ENCODE results near the gene EPB41L4B. TPM values are rescaled to one million over a fixed set of nuclear protein-coding genes. Genes with fewer than 3 reads are reported as not detected.

Gene EPB41L4B
- total RNA-seq, 1 donor from 2014 or later, result 3.7 TPM

DNA sequence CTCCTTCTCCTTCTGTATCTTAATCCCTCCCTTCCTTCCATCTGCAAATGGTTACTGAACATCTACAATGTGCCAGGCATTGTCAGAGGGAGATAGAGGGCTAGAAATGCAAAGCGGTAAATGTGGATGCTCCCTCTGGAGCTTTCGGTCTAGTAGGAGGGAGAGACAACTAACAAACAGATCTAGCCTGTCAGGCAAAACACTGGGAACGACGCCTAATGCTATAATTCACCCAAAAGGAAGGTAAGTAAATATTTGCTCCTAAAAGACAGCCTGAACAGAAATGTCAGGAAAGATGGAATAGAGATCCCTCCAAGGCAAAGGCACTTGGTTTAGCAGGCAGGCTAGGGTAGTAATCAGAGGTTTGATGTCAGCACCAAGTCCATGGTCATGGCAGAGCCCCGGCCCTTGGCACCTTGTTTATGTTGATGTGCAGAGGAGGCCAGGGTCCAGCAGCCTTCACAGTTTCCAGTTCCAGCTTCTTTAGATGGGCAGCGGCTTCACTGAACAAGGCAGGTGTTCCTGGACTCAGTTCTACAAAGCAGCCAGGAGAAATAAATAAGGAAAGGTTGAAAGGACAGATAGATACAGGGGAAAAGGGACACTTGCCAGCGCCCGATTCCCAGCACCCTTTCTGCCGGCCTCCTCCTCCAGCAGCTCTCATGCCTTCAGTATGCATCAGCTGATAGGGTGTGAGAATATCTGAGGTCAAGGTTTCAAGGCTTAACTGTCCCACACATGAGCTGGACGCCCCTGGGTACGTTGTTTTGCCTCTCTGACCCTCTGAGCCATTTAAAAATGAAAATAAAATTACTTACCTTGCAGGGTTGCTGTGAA is 107.4 kb downstream of the EPB41L4B start:
- DNase-seq (ENCODE audit: low spot score), result no peak
- TF ChIP-seq, protein P1, sequence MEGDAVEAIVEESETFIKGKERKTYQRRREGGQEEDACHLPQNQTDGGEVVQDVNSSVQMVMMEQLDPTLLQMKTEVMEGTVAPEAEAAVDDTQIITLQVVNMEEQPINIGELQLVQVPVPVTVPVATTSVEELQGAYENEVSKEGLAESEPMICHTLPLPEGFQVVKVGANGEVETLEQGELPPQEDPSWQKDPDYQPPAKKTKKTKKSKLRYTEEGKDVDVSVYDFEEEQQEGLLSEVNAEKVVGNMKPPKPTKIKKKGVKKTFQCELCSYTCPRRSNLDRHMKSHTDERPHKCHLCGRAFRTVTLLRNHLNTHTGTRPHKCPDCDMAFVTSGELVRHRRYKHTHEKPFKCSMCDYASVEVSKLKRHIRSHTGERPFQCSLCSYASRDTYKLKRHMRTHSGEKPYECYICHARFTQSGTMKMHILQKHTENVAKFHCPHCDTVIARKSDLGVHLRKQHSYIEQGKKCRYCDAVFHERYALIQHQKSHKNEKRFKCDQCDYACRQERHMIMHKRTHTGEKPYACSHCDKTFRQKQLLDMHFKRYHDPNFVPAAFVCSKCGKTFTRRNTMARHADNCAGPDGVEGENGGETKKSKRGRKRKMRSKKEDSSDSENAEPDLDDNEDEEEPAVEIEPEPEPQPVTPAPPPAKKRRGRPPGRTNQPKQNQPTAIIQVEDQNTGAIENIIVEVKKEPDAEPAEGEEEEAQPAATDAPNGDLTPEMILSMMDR (IDR thresholded peaks at IDR 0.05), result no peak
- Mint-ChIP-seq H3K4me3 (ENCODE audit: unreplicated experiment) (no peak overlapping the region), H3K4me1 (ENCODE audit: low read depth) (no peaks in the 10 kb centered on the region), H3K9me3 (ENCODE audit: low read depth) (no peaks in the 10 kb centered on the region), H3K27ac (ENCODE audit: unreplicated experiment) (no peak overlapping the region), H3K36me3 (ENCODE audit: low read depth) (no peaks in the 10 kb centered on the region), H3K27me3 (ENCODE audit: low read depth) (peaks cover 2% of the 10 kb centered on the region)

DNA sequence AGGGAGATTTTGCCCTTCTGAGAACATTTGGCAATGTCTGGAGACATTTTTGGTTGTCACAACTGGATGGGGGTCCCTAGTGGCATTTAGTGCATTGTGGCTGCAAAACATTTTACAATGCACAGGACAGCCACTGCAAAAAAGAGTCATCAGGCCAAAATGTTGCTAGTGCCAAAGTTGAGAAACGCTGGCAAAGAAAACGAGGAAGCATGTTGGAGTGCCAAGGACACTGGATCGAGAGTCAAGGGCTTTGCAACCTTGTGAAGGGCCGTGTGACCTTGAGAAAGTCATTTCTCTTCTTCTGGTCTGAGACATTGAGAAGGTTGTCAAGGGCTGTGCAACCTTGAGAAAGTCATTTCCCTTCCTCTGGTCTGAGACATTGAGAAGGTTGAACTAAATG is 108.1 kb downstream of the EPB41L4B start:
- no peaks in the 10 kb centered on the region for H3K36me3 Mint-ChIP-seq (ENCODE audit: low read depth)
- peaks cover 2% of the 10 kb centered on the region for H3K27me3 Mint-ChIP-seq (ENCODE audit: low read depth)
- TF ChIP-seq, protein P1 (IDR thresholded peaks at IDR 0.05), result no peak
- H3K9me3 Mint-ChIP-seq (ENCODE audit: low read depth), result no peaks in the 10 kb centered on the region
- no peak for DNase-seq (ENCODE audit: low spot score)
- H3K4me3 Mint-ChIP-seq (ENCODE audit: unreplicated experiment), result no peak overlapping the region
- no peaks in the 10 kb centered on the region for H3K4me1 Mint-ChIP-seq (ENCODE audit: low read depth)
- H3K27ac Mint-ChIP-seq (ENCODE audit: unreplicated experiment), result no peak overlapping the region

DNA sequence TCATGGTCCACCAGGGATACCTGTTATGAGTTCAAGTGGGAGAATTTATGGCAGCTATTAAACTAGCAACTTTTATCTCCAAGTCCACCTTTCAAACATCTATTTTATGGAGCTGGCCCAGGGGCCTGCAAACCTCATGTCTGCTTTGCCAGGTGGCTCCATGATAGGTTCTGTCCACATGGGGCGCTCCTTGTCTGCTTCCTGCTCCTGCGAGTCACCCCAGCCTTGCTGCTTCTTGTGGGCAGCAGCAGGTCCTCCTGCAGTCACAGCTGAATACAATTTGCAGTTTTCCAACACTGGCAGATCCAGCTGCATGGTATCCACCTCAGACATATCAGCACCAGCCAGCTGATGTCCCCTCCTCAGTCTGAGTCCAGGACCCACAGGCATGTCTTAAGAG is 114.2 kb downstream of the EPB41L4B start:
- H3K27ac Mint-ChIP-seq (ENCODE audit: unreplicated experiment), result no peak overlapping the region
- DNase-seq (ENCODE audit: low spot score), result no peak
- TF ChIP-seq, protein P1 (IDR thresholded peaks at IDR 0.05), result peak; percentile 8
- H3K9me3 Mint-ChIP-seq (ENCODE audit: low read depth), result no peaks in the 10 kb centered on the region
- no peaks in the 10 kb centered on the region for H3K4me1 Mint-ChIP-seq (ENCODE audit: low read depth)
- peaks cover 1% of the 10 kb centered on the region for H3K36me3 Mint-ChIP-seq (ENCODE audit: low read depth)
- H3K27me3 Mint-ChIP-seq (ENCODE audit: low read depth), result no peaks in the 10 kb centered on the region
- no peak overlapping the region for H3K4me3 Mint-ChIP-seq (ENCODE audit: unreplicated experiment)

DNA sequence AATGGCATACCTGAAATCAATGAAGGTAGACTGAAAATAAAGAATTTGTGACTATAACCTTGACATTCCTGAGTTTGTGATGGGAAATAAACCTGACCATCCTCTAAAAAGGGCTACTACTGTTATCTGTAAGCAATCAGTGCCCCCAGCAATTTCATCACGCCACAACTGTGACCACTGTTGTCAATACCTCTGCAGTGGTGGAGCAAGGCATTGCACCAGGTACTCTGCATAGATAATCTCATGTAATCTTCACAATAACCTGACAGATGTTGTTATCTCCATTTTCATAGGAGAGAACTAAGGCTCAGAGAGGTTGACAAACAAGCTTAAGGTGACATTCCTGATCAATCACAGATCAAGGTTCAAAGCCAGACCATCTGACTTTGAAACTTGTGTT is 115.3 kb downstream of the EPB41L4B start:
- peaks cover 1% of the 10 kb centered on the region for H3K36me3 Mint-ChIP-seq (ENCODE audit: low read depth)
- no peak overlapping the region for H3K27ac Mint-ChIP-seq (ENCODE audit: unreplicated experiment)
- H3K27me3 Mint-ChIP-seq (ENCODE audit: low read depth), result no peaks in the 10 kb centered on the region
- TF ChIP-seq, protein P1 (IDR thresholded peaks at IDR 0.05), result no peak
- DNase-seq (ENCODE audit: low spot score), result no peak
- no peaks in the 10 kb centered on the region for H3K4me1 Mint-ChIP-seq (ENCODE audit: low read depth)
- no peak overlapping the region for H3K4me3 Mint-ChIP-seq (ENCODE audit: unreplicated experiment)
- H3K9me3 Mint-ChIP-seq (ENCODE audit: low read depth), result no peaks in the 10 kb centered on the region

DNA sequence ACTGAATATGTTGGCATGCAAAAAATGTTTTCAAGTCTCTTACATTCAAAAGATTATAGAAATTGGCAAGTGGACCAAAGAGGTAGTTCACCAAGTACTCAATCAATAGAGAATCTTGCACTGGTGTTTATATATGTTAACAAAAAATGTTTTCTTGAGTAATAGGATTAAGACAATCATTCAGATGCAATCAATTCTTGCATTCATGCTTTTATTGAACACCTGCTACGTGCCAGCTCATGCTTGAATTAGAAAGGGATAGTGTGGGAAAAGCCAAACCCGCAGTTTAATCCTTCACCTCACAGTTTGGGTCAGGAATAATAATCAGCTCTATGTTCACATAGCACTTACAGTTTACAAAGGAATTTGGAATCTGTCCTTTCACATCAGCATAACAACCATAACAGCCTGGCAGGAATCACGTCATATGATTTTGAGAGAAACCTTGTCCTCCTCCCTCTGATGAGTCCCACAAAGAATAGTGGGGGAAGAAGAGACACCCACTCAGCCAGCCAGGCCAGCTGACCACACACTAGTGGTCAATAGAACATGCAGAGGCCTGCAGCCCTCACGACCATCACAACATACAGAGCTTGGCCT is 117.0 kb downstream of the EPB41L4B start:
- H3K4me3 Mint-ChIP-seq (ENCODE audit: unreplicated experiment), result no peak overlapping the region
- no peaks in the 10 kb centered on the region for H3K9me3 Mint-ChIP-seq (ENCODE audit: low read depth)
- H3K4me1 Mint-ChIP-seq (ENCODE audit: low read depth), result no peaks in the 10 kb centered on the region
- H3K27me3 Mint-ChIP-seq (ENCODE audit: low read depth), result no peaks in the 10 kb centered on the region
- no peak for DNase-seq (ENCODE audit: low spot score)
- TF ChIP-seq, protein P1 (IDR thresholded peaks at IDR 0.05), result no peak
- no peak overlapping the region for H3K27ac Mint-ChIP-seq (ENCODE audit: unreplicated experiment)
- peaks cover 1% of the 10 kb centered on the region for H3K36me3 Mint-ChIP-seq (ENCODE audit: low read depth)

Data from chondrocyte (in vitro differentiated cells).